Coronary artery (tissue), 2 donors: ENCODE results near the gene IQCK.

ENCODE experiments used
- DNase-seq: peaks from one replicate; pipeline ENCODE4 v3.0.0-alpha.2; 2017; ENCODE audit warnings: low spot score
- H3K27ac ChIP-seq, 2 donors: fragments of 200-600 bp; sonication (generic); one replicate each; pipeline ENCODE4 v1.5.1; 2016 to 2019
- H3K4me3 ChIP-seq: fragments of 200-600 bp; sonication (generic); 2 replicates; pipeline ENCODE4 v1.5.1; 2016; ENCODE audit warnings: mild to moderate bottlenecking, moderate library complexity
- TF ChIP-seq, protein P1 (sequence below): fragments of 200-600 bp; sonication (generic); IDR thresholded peaks from one replicate; pipeline ENCODE4 v1.5.1; 2019; ENCODE audit warnings: antibody characterized with exemption

IQCK gene

DNA sequence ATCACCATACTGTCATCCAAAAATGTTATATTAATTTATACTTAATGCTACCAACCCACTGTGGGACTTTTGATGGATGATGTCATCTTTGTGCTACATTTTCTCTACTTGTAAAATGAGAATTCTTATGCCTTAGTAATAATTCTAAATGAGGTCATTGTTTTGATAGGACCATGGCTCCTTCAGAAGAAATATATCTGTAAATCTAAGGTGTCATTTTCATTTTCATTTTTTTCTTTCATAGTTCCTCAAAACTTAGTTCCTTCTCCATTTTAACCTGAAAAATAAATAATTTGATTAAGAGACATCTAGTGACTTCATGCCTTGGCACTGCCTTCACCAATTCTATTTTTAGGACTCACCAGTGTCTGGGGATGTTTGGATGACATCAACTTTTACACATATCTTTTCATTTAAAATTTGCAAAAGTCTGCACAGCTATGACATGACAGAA is 117.9 kb downstream of the IQCK start:
- TF ChIP-seq, protein P1, sequence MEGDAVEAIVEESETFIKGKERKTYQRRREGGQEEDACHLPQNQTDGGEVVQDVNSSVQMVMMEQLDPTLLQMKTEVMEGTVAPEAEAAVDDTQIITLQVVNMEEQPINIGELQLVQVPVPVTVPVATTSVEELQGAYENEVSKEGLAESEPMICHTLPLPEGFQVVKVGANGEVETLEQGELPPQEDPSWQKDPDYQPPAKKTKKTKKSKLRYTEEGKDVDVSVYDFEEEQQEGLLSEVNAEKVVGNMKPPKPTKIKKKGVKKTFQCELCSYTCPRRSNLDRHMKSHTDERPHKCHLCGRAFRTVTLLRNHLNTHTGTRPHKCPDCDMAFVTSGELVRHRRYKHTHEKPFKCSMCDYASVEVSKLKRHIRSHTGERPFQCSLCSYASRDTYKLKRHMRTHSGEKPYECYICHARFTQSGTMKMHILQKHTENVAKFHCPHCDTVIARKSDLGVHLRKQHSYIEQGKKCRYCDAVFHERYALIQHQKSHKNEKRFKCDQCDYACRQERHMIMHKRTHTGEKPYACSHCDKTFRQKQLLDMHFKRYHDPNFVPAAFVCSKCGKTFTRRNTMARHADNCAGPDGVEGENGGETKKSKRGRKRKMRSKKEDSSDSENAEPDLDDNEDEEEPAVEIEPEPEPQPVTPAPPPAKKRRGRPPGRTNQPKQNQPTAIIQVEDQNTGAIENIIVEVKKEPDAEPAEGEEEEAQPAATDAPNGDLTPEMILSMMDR, result no peak
- Histone ChIP-seq H3K27ac (no peak overlapping the region), H3K4me3 (no peak overlapping the region)
- no peak for DNase-seq

DNA sequence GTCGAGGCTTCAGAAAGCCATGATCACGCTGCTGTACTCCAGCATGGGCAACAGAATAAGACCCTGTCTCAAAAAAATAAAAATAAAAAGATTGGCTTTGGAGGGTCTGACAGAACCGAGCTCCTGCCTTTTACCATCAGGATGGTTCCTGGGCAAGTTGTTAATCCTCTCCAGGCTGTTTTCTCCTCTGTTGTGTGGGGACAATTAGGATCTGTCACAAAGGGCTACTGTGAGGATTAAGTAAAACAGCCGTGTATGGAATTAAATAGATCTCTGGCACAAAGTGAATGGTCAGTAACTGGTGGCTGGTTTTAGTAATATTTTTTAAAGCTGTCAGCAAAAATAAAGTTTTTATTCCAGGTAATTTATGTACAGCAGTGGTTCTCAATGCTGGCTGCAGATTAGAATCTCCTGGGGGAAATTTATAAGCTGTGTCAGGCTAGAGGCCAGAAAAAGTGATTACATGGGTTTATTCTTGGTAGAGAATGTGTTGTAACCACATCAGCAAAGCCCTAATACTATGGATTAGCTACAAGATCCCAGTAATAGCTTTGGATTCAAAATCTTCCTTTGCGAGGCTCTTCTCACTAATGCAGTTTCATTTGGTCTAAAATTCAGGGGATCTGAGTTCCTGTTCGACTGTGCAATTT is 119.4 kb downstream of the IQCK start:
- no peak overlapping the region for H3K27ac ChIP-seq
- no peak for DNase-seq

DNA sequence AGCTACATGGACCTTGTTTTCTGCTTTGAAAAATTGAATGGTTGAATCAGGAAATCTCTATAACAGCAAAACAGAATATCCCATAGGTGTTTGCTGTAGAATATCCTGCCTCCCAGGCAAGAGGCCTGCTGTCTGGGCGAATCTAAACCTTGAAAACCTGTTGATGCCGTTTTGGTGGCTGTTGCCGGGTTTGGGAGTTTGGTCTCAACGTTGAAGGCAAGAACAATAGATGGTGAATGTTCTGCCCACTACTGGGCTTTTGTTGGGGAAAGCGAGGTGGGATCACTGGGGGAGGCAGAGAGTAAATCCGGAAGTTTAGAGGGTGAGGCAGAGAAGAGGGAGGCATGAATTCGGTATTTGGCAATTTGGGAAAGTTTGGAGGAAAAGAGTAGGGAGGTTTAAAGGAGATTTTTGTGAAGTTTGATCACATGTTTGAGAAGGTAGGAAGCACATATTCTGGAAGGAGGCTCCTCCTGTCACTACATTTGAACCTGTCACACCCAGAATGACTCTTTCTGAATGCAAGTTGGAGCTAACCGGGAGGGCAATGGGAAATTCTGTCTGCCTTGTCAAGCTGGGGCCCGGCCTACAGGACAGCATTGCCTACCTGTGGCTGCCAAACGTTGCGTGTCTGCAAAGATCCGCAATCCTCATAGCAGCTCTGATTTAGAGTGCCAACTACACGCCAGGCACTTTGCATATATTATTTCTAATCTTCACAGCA is 120.1 kb downstream of the IQCK start:
- TF ChIP-seq, protein P1, result no peak
- Histone ChIP-seq H3K4me3 (no peak overlapping the region), H3K27ac (no peak overlapping the region)
- no peak for DNase-seq

More for the DNA sequence above, 119.4 kb downstream of the IQCK start:
- no peak overlapping the region for H3K4me3 ChIP-seq
- TF ChIP-seq, protein P1, result no peak

DNA sequence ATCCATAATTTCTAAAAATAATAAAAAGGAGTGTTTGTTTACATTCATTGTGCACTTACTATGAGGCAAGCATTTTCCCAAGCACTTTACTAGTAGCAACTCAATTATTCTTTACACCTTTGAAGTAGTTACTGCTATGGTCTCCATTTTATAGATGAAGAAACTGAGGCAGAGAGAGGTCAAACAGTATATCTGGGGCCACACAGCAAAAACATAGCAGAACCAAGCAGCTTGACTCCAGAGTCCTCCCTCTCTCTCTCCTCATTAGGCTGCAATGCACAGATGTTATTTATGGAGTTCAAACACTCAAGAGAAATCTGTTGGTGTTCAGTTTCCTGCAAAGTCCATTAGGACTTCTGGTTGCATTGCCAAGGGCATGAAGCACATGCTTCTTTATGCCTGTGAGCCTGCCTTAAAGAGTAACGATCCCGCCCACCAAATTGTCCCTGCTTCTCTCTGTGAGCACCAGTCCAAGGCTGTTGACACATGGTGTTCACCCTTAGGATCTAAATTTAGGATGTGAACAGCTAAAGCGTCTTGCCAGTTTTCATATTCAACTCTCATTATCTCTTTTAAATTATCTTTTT is 122.5 kb downstream of the IQCK start:
- no peak overlapping the region for H3K4me3 ChIP-seq
- TF ChIP-seq, protein P1, result no peak
- no peak overlapping the region for H3K27ac ChIP-seq
- no peak for DNase-seq

DNA sequence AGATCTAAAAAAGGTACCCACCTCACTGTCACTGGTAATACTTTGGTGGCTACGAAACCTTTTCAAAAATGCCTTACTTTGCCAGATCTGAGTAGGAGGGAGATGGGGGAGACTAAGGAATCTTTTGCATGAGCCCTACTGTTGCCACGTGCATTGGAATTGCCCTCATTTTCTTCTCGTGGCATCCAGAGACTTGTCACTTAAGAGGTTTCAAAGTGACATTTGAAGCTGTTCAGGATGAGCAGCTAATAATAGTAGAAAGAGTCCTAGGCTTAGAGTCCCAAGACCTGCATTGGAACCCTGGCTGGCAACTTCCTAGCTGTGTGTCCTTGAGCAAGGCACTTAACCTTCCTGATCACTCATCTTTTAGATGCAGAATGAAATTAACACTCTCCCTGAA is 123.1 kb downstream of the IQCK start:
- Histone ChIP-seq H3K27ac (no peak overlapping the region), H3K4me3 (no peak overlapping the region)
- TF ChIP-seq, protein P1, result no peak
- no peak for DNase-seq

DNA sequence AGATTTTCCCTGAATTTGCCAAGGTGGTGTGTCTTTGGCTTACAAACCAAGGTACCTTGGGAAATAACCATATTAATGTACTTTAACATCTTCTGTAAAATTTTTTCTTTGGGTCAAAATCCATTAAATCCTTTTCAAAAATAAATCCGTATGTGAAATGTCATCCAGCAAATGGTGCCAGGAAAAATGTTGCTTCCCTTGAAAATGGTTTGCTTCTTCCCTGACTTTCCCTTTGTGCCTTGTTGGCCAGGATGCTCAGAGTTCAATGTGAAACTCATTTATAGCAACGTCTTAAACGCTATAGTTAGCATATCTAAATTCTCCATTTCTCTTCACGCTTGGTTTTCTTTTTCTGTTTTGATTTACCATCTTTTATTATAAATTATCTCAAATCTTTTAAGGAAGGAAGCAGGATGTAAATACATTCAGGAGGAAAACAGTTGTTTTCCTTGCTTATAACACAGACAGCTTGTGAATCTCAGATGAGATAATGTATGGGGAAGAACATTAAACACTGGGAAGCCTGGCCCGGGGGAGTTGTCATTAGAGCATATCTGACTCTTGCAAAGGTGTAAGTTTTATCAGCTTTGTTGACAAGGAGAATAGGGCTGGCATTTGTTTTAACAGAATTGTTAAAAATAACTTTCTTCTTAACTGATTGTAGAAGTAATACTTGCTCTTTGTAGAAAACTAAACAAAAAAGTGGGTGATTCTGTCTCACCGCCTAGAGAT is 124.5 kb downstream of the IQCK start:
- Histone ChIP-seq H3K4me3 (no peak overlapping the region), H3K27ac (no peak overlapping the region)
- TF ChIP-seq, protein P1, result no peak
- DNase-seq, result no peak
